ENCODE data around the gene SIX4.

SIX4 gene

DNA sequence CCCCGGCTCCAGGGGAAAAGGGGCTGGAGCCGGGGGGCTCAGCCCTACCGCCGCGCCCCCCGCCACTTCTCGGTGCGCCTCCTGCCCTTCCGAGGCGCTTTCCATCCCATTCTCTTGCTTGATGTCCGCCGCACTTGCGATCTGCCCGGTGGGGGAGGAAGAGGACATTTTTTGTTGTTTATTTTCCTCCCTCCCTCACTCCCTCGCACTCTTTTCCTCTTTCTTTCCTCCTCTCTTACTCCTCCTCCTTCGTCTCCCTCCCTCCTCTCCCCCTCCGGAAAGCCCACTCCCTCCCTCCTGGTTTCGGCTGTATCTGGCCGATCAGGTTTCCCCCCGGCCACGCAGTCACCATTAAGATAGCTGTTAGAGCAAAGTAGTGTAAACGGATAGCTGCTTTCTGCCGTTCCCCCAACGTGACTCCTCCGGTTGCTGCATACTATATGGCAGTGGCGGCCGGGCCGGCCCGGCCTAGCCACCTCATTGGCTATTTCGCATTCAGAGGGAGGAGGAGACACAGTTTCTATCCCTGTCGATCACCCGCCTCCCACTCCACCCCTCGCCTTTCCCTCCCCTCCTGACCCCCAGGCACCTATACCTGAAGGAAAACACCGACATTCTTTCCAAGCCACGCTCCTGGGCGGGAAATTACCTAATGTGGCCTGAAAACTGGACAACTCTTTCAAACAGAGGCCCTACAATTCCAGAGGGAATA is at the start of gene SIX4:
SIX4 (minus strand) TSS at position 445 of the 712 bp plus-strand sequence; CDS start at position 168, 277 bp downstream.
- no peaks in the 10 kb centered on the region for H4K20me1 ChIP-seq (ENCODE audit: control insufficient read depth, insufficient read depth, low read depth, low read length)
- peaks cover 13% of the 10 kb centered on the region for H3K4me1 ChIP-seq (ENCODE audit: control insufficient read depth, low read length)

DNA sequence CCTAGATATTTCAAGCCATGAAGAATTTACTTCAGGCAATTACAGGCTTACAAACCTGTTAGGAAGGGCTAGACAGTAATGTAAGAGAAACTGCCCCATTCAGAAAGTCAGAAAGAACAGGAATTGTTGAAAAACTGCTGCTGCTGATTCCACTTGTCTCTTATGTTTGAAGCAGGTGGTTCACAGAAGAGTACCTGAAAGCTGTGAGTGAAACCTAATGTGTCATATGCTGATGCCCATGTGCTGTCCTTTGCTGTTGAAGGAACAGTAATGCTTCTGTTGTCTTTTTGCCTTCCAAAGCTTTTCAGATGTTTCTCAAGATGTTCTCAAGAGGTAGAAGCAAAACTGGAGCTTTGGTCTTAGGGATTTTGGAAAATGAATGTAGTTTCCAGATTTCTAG is 49.4 kb upstream of the SIX4 start:
- Histone ChIP-seq H3K27ac (ENCODE audit: low read depth, low read length) (no peak overlapping the region), H4K20me1 (ENCODE audit: control insufficient read depth, insufficient read depth, low read depth, low read length) (no peaks in the 10 kb centered on the region; the same call in 1 of the 2 replicates), H3F3A (ENCODE audit: control insufficient read depth, insufficient read depth) (no peaks in the 10 kb centered on the region), H3K4me2 (ENCODE audit: low read length) (no peak overlapping the region), H3K4me3 (ENCODE audit: low read length) (no peak overlapping the region), H3K27me3 (ENCODE audit: control insufficient read depth, low read length) (no peaks in the 10 kb centered on the region), H3K9me2 (replicated peaks; ENCODE audit: control insufficient read depth, low read length) (no peaks in the 10 kb centered on the region), H3K36me3 (ENCODE audit: control insufficient read depth, low read length) (no peaks in the 10 kb centered on the region), H3K9me3 (ENCODE audit: control insufficient read depth, insufficient read depth, low read length) (no peaks in the 10 kb centered on the region), H3K4me1 (ENCODE audit: control insufficient read depth, low read length) (peaks cover 16% of the 10 kb centered on the region), H3K79me2 (ENCODE audit: control insufficient read depth, low read length) (peaks cover 71% of the 10 kb centered on the region)
- TF ChIP-seq CTCF (IDR thresholded peaks at IDR 0.05; ENCODE audit: low read depth, low read length, poor library complexity, severe bottlenecking), result no peak
- TF ChIP-seq EZH2phosphoT487 (IDR thresholded peaks at IDR 0.05; ENCODE audit: borderline replicate concordance, low read length), result no peak

More for the DNA sequence above, at the start of gene SIX4:
- Histone ChIP-seq H3F3A (ENCODE audit: control insufficient read depth, insufficient read depth) (0 out of 2 replicates have a peak, but pooled peaks cover 6% of the 10 kb centered on the region), H3K79me2 (ENCODE audit: control insufficient read depth, low read length) (no peaks in the 10 kb centered on the region), H3K9me3 (ENCODE audit: control insufficient read depth, insufficient read depth, low read length) (no peaks in the 10 kb centered on the region), H3K4me2 (ENCODE audit: low read length) (peak within 1 kb of the TSS; percentile 97), H3K27ac (ENCODE audit: low read depth, low read length) (no peak within 1 kb of the TSS), H3K27me3 (ENCODE audit: control insufficient read depth, low read length) (peaks cover 17% of the 10 kb centered on the region), H3K36me3 (ENCODE audit: control insufficient read depth, low read length) (no peaks in the 10 kb centered on the region), H3K9me2 (replicated peaks; ENCODE audit: control insufficient read depth, low read length) (no peaks in the 10 kb centered on the region), H3K4me3 (ENCODE audit: low read length) (peak within 1 kb of the TSS; percentile 93)
- TF ChIP-seq EZH2phosphoT487 (IDR thresholded peaks at IDR 0.05; ENCODE audit: borderline replicate concordance, low read length) (no peak), CTCF (IDR thresholded peaks at IDR 0.05; ENCODE audit: low read depth, low read length, poor library complexity, severe bottlenecking) (no peak)

- TF ChIP-seq EZH2phosphoT487 (IDR thresholded peaks at IDR 0.05; ENCODE audit: borderline replicate concordance, low read length) (no peak), CTCF (IDR thresholded peaks at IDR 0.05; ENCODE audit: low read depth, low read length, poor library complexity, severe bottlenecking) (no peak)
- Histone ChIP-seq H3K4me1 (ENCODE audit: control insufficient read depth, low read length) (peaks cover 16% of the 10 kb centered on the region), H3K4me2 (ENCODE audit: low read length) (peak overlapping the region; percentile 3; the same call in 1 of the 2 replicates), H3K4me3 (ENCODE audit: low read length) (no peak overlapping the region), H4K20me1 (ENCODE audit: control insufficient read depth, insufficient read depth, low read depth, low read length) (no peaks in the 10 kb centered on the region; the same call in 1 of the 2 replicates), H3K27ac (ENCODE audit: low read depth, low read length) (no peak overlapping the region), H3K9me2 (replicated peaks; ENCODE audit: control insufficient read depth, low read length) (no peaks in the 10 kb centered on the region), H3K9me3 (ENCODE audit: control insufficient read depth, insufficient read depth, low read length) (no peaks in the 10 kb centered on the region), H3F3A (ENCODE audit: control insufficient read depth, insufficient read depth) (no peaks in the 10 kb centered on the region), H3K36me3 (ENCODE audit: control insufficient read depth, low read length) (no peaks in the 10 kb centered on the region), H3K27me3 (ENCODE audit: control insufficient read depth, low read length) (no peaks in the 10 kb centered on the region), H3K79me2 (ENCODE audit: control insufficient read depth, low read length) (peaks cover 63% of the 10 kb centered on the region)
Measured at GRCh38 chr14:60771117-60771516, 47.0 kb upstream of the SIX4 start.
